ENCODE measurements around the gene STRA8.

The STRA8 gene

GRCh38 chr7:135269921-135270320 lies 36.3 kb downstream of the STRA8 start:
- Mint-ChIP-seq H3K36me3 (ENCODE audit: low read depth) (no peaks in the 10 kb centered on the region), H3K4me3 (no peak overlapping the region), H3K4me1 (no peaks in the 10 kb centered on the region), H3K27me3 (ENCODE audit: low read depth) (peaks cover 28% of the 10 kb centered on the region), H3K9me3 (peaks cover 9% of the 10 kb centered on the region), H3K27ac (no peak overlapping the region)
- TF ChIP-seq CTCF (IDR thresholded peaks at IDR 0.05; ENCODE audit: unreplicated experiment in 3 of 3) = no peak

DNA sequence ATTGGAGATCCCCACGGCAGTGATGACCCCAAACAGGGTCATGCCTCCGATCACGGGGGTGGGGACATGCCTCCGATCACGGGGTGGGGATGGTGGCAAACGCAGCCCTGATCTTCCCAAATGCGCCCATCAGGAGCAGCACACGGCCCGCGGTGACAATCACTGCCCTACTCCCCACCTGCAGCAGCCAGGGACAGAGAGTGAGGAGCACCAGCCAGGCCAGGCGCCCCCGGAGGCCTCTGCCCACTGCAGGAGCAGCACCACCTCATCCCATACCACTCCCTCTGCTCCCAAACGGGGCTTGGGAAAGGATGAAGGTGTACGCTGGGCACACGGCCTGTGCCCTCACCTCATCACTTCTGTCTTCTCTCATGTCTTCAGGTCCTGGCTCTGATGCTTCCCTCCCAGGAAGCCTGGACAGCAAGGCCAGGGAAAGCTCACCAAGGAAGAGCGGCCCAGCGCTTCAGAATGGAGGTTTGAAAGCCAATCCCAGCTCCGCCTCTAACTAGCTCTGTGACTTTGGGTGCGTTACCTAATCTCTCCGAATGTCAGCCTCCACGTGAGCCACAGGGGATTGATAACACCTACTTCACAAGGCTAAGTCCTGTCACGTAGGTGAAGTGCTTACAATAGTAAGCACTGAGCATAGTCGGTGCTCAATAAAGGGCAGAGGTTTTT lies 37.1 kb downstream of the STRA8 start:
- Mint-ChIP-seq H3K4me3 (no peak overlapping the region), H3K27ac (no peak overlapping the region), H3K4me1 (no peaks in the 10 kb centered on the region), H3K9me3 (peaks cover 8% of the 10 kb centered on the region), H3K36me3 (ENCODE audit: low read depth) (no peaks in the 10 kb centered on the region), H3K27me3 (ENCODE audit: low read depth) (peaks cover 24% of the 10 kb centered on the region)
- no peak for TF ChIP-seq CTCF (IDR thresholded peaks at IDR 0.05; ENCODE audit: unreplicated experiment in 3 of 3)

DNA sequence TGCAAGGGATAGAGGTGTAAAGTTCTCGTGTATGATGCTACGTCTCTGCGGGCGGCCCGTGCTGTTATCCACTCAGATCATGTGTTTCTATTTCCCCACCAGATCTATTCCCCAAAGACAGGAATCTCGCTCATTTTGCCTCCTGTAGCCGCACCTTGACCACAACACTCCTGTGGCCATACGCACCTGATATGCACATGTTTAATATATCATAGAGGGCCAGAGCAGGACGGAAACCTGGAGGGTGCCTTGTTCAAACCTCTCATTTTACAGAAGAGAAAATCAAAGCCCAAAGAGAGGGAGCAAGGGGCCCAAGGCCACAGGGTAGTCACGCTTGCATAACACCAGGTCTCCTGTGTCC lies 37.6 kb downstream of the STRA8 start:
- Mint-ChIP-seq H3K27ac (no peak overlapping the region), H3K9me3 (peaks cover 9% of the 10 kb centered on the region), H3K36me3 (ENCODE audit: low read depth) (no peaks in the 10 kb centered on the region), H3K27me3 (ENCODE audit: low read depth) (peaks cover 24% of the 10 kb centered on the region), H3K4me1 (no peaks in the 10 kb centered on the region), H3K4me3 (no peak overlapping the region)
- no peak for TF ChIP-seq CTCF (IDR thresholded peaks at IDR 0.05; ENCODE audit: unreplicated experiment in 3 of 3)

DNA sequence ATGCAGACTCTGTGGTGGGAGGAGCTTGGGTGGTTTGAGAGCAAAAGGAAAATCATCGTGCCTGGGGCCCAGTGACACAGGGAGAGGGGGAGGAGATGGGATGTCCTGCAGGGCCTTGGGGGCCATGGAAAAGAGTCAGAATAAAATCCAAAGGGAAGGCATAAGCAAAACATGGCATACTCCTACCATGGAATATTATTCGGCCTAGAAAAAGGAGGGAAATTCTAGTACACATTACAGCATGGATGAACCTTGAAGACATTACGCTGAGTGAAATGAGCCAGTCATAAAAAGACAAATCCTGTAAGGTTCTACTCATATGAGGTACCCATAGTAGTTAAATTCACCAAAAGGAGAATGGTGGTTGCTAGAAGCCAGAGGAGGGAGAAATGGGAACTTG lies 38.7 kb downstream of the STRA8 start:
- H3K4me3 Mint-ChIP-seq = no peak overlapping the region
- peaks cover 24% of the 10 kb centered on the region for H3K27me3 Mint-ChIP-seq (ENCODE audit: low read depth)
- no peaks in the 10 kb centered on the region for H3K4me1 Mint-ChIP-seq
- no peak for TF ChIP-seq CTCF (IDR thresholded peaks at IDR 0.05; ENCODE audit: unreplicated experiment in 3 of 3)
- H3K27ac Mint-ChIP-seq = no peak overlapping the region
- no peaks in the 10 kb centered on the region for H3K36me3 Mint-ChIP-seq (ENCODE audit: low read depth)
- peaks cover 9% of the 10 kb centered on the region for H3K9me3 Mint-ChIP-seq

GRCh38 chr7:135273581-135273980 lies 39.9 kb downstream of the STRA8 start:
- Mint-ChIP-seq H3K4me1 (no peaks in the 10 kb centered on the region), H3K27me3 (ENCODE audit: low read depth) (peaks cover 17% of the 10 kb centered on the region), H3K4me3 (no peak overlapping the region), H3K9me3 (peaks cover 7% of the 10 kb centered on the region), H3K36me3 (ENCODE audit: low read depth) (no peaks in the 10 kb centered on the region), H3K27ac (no peak overlapping the region)
- TF ChIP-seq CTCF (IDR thresholded peaks at IDR 0.05; ENCODE audit: unreplicated experiment in 3 of 3) = no peak

GRCh38 chr7:135274495-135275268 lies 41.0 kb downstream of the STRA8 start:
- peaks cover 7% of the 10 kb centered on the region for H3K9me3 Mint-ChIP-seq
- peak; percentile 77 to 79 (median 77) for TF ChIP-seq CTCF (IDR thresholded peaks at IDR 0.05; ENCODE audit: unreplicated experiment in 3 of 3)
- no peak overlapping the region for H3K27ac Mint-ChIP-seq
- H3K27me3 Mint-ChIP-seq (ENCODE audit: low read depth) = peaks cover 12% of the 10 kb centered on the region
- H3K4me3 Mint-ChIP-seq = no peak overlapping the region
- no peaks in the 10 kb centered on the region for H3K4me1 Mint-ChIP-seq
- H3K36me3 Mint-ChIP-seq (ENCODE audit: low read depth) = no peaks in the 10 kb centered on the region

Measured in nephron (organoid).